HG03108 (cell line): ENCODE measurements around the gene CLTA.

Experiments used
- ATAC-seq: cut with Tn5 transposase; IDR thresholded peaks from one replicate; pipeline ENCODE4 v1.9.1; 2021; ENCODE audit warnings: moderate library complexity; ENCODE audit not compliant: unreplicated experiment

The CLTA gene

GRCh38 chr9:36187414-36187813 lies 3.3 kb upstream of the CLTA start:
- ATAC-seq = no peak

GRCh38 chr9:36188212-36188611 lies 2.5 kb upstream of the CLTA start:
- ATAC-seq = no peak

GRCh38 chr9:36189976-36190375 lies 745 bp upstream of the CLTA start:
- ATAC-seq = no peak

GRCh38 chr9:36191290-36191645 lies 547 bp downstream of the CLTA start:
- no peak for ATAC-seq

DNA sequence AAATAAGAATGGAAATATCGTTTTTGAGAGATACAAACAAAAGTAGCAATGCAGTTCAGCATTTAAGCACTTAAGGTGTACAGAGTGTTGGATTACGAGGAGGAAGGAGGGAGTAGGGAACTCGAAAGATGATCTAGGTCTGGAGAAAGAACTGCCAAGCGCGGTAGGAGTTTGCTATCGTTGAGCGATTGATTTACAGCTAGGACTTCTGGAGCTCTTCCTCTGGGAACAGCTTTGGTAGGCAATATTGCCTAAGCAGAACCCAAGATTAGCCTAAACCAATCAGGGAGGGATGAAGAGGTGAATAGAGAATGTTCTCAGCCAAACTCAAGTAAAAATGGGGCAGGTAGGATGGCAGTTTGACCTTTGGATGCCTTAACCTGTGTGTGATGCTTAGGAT lies 965 bp downstream of the CLTA start:
- no peak for ATAC-seq

- ATAC-seq = no peak
Measured at GRCh38 chr9:36192196-36192595, 1.5 kb downstream of the CLTA start.

GRCh38 chr9:36193023-36193422 lies 2.3 kb downstream of the CLTA start:
- ATAC-seq = no peak

GRCh38 chr9:36194326-36195000 lies 3.7 kb downstream of the CLTA start:
- ATAC-seq = no peak

DNA sequence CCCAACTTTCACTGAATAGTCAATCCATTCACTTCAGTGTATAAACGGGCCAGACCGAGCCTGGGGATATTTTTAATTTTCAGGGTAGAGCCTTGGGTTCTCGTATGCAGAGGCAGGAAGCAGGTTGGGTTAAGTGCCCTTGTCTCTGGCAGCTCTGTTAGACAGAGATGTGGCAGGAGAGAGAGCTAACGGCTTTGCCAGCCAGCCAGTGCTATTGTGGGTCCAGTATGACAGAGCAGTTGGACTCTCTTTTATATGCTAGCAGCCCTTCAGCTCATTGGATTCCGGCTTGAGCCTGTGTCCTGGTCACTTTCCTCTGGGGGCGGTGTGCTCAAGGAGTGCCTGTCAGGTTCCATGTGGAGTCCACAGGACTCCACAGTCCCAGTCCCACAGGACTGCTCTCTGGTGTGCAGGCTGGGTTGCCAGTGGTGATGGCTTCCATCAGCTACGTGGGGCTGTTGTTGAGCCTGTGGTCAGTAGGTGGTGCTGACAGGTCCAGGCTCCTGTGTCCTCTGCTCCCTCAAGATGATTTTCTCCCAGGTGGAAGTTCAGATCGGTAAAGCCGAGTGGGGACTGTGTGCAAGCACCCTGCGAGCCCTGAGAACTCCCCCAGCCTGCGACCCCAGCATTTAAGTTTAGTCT lies 14.3 kb downstream of the CLTA start:
- no peak for ATAC-seq

- ATAC-seq = no peak
Measured at GRCh38 chr9:36207016-36207415, 16.3 kb downstream of the CLTA start.

DNA sequence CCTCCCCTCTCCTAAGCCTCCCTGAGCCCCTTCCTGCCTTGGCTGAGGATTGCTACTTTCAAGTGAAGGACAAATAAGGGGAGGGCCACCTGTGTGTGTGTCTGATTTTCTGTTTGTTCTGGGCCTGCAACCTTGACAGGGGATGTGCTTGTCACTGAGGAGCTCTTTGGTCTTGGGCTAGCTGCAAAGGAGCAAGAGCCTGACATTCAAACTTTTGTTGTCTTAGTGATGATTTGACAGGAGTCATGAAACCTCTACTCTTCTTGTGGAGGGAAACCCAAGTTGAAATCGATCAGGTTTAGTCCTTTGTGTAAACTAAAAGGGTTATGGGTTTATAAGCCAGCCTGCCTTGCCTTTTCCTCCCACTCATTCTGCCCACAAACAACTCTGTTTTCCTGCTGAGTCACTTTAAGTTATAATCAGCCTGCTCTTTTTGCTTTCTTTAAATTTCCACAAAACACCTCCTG lies 16.9 kb downstream of the CLTA start:
- ATAC-seq = no peak

DNA sequence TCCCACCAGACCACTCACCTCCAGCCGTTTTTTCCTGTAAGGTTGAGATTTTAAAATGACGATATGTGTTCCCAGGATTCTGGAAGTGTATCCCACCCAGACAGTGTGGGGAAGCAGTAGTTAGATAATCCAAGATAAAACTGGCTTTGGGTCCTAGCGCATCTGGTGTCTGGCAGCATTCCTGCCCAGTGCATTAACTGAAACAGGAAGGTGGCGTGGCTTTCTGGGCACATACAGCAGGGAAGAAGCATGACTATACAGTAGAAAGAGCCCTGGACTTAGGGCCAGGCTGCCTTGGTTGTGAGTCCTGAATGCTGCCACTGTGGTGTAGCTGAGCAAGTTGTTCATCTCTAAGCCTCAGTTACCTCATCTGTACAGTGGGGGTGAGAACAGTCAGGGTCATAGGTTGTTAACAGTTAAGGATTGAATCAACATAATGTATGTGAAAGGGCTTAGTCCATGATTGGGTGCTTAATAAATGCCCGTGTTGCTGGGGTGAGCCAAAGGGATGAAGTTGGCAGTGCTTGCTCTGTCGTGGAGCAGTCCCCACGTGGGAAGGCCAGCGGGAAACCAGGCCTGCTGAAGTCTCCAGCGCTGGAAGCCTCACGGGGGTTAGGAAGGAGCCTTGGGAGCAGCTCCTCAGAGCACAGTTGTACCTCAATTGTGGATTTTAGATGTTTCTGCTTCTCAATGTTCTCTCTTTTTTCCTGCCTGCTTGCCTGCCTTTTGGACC lies 18.0 kb downstream of the CLTA start:
- no peak for ATAC-seq

DNA sequence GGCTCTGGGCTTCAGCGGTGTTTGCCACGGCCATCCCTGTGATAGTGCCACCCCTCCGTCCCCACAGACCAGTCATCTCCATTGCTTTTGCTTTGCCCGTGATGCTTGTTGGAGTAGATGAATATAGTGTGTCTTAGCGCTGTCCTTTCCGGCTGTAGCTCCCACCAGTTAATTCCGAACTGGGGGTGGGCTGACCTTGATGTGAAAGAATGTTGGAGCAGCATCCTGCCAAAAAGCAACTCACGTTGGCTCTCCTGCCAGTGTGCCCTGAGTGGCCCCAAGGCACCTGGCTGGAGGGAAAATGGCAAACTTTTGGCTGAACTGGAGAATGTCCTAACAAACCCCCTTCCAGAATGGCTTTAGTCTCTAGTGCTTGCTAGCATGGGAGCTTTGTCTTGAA lies 20.0 kb downstream of the CLTA start:
- no peak for ATAC-seq

DNA sequence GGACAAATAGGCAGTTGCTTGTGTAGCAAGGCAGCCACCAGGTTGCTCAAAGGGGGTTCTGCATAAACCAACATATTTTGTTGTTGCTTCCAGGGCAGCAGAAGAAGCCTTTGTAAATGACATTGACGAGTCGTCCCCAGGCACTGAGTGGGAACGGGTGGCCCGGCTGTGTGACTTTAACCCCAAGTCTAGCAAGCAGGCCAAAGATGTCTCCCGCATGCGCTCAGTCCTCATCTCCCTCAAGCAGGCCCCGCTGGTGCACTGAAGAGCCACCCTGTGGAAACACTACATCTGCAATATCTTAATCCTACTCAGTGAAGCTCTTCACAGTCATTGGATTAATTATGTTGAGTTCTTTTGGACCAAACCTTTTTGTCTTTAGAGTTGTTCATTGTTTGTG lies 20.8 kb downstream of the CLTA start:
- no peak for ATAC-seq

- ATAC-seq = no peak
Measured at GRCh38 chr9:36213387-36213786, 22.7 kb downstream of the CLTA start.

DNA sequence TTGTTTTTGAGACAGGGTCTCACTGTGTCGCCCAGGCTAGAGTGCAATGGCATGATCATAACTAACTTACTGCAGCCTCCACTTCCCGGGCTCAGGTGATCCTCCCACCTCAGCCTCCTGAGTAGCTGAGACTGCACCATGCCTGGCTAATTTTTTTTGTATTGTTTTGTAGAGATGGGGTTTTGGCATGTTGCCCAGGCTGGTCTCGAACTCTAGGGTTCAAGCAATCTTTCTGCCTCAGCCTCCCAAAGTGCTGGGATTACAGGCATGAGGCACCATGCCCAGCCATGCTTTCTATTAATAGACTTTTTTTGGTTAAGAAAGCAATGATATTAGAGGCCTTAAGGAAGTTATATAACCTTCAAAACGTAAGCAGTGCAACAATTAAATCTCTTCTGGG lies 23.3 kb downstream of the CLTA start:
- no peak for ATAC-seq

GRCh38 chr9:36214571-36214970 lies 23.9 kb downstream of the CLTA start:
- ATAC-seq = no peak

DNA sequence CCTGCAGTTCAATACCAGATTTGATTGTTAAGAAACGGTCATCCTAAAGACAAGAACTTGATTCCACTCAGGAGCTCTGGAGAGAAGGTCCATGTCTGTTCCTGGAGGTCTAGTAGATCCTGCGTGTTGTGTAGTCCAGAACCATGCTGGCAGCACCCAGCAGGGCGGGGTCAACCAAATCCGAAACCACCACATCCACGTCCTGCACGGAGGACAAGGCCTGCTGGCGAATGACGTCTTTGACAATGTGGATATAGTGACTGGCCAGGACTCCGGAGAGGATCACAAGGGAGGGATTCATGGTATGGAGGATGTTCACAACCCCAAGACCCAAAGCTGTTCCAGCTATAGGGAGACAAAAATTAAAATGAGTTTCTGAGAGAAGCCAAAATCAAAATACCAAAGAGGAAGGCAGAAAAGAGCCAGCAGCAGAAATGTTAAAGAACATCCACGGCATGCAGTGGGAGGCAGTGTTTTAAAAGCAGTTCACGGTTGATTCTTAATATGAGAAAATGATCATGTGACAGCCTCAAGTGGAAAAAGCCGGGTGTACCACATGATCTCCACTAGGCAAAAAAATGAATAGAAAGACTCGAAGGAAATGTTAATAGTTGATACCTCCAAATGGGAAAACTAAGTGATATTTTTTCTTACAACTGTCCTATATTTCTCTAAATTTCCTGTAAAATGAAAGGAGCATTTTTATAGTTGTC lies 26.7 kb downstream of the CLTA start:
- no peak for ATAC-seq

DNA sequence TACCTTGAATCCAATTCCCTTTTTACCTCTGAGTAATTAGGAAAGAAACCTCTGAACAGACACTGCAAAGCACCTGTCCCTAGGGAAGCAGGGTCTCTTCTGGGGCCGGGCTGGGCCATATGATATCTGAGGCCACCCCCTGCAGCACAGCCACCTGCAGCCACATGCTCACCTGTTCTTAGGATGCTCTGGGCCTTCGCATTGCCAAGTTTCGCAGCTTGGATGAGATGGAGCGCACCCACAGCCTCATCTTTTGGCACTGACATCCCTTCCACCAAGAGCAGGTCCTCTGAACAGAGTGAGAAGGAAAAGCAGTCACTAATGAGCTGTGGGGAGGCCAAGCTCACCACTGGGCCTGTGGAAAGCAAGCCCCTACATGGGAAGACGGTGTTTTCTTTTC lies 27.3 kb downstream of the CLTA start:
- ATAC-seq = no peak

DNA sequence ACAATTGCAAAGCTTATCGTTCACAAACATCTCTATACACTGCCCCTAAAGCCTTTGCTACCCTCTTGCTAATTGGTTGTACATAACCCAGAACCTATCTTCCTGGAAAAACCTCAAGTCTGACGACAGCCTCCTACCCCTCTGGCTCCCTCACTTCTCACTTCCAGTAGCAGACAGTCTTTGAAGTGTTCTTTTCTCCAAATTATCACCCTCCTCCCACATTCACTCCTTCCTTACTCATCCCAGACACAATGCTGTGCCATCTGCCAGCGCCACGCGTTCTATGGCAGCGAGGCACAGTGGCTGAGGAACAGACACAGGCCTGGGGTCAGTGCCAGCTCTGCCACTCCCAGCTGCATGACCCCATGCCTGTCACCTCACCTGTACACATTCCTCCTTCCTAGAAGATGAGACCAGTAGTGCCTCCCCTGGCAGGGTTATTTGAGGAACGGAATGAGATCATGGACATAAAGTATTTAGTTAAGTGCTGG lies 27.7 kb downstream of the CLTA start:
- ATAC-seq = no peak

DNA sequence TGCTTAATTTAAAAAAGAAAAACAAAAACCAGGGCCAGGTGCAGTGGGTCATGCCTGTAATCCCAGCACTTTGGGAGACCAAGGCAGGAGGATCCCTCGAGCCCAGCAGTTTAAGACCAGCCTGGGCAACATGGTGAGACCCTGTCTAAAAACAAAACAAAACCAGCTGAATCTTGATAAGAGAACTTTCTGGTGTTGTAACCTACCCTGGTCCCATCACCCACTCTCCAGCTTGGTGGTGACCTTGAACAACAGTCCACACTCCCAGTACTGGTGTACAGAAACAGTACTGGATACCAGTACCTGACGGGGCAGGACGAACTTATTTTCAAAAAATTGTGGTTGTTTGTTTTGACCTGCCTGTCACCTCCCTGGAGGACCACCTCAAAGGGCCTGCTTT lies 30.9 kb downstream of the CLTA start:
- ATAC-seq = no peak
